Activated CD4-positive, alpha-beta memory T cell treated with anti-CD3 and anti-CD28 coated beads for 36 hours (primary cell): Measurements from ENCODE around the gene VPS37D. TPM values are rescaled to one million over a fixed set of nuclear protein-coding genes. Genes with fewer than 3 reads are reported as not detected.

Experiments used
- CTCF ChIA-PET: fragments of 350-600 bp; sonication (Branson Sonifier 250); formaldehyde crosslinking; loops from one replicate; lab custom pipeline; 2021; ENCODE audit warnings: antibody characterized with exemption, inconsistent platforms; lab: Charles Lee
- POLR2A ChIA-PET: fragments of 350-600 bp; sonication (Branson Sonifier 250); formaldehyde crosslinking; loops from one replicate; lab custom pipeline; 2021; ENCODE audit warnings: antibody characterized with exemption; lab: Charles Lee
- DNase-seq: peaks from one replicate; pipeline ENCODE4 v3.0.0-alpha.2; 2020
- H3K27ac Mint-ChIP-seq: one replicate; pipeline ENCODE4 v1.8.0; 2021; ENCODE audit warnings: mixed read lengths
- H3K27me3 Mint-ChIP-seq: one replicate; pipeline ENCODE4 v1.8.0; 2021; ENCODE audit warnings: mixed read lengths
- H3K36me3 Mint-ChIP-seq: one replicate; pipeline ENCODE4 v1.8.0; 2021; ENCODE audit warnings: mixed read lengths
- H3K4me1 Mint-ChIP-seq: one replicate; pipeline ENCODE4 v1.8.0; 2021; ENCODE audit warnings: low read depth, mixed read lengths
- H3K4me3 Mint-ChIP-seq: one replicate; pipeline ENCODE4 v1.8.0; 2021; ENCODE audit warnings: mild to moderate bottlenecking, mixed read lengths
- H3K9me3 Mint-ChIP-seq: one replicate; pipeline ENCODE4 v1.8.0; 2021; ENCODE audit warnings: mixed read lengths
- intact Hi-C: fragments of 100-400 bp; cut with micrococcal nuclease; formaldehyde crosslinking; loops from one replicate; pipeline ENCODE4 v1.15.1; 2023
- total RNA-seq, 2 experiments: library from RNA; stranded (reverse); gene quantifications; one replicate each; pipeline ENCODE4 v1.2.3, GENCODE V29; 2021

Gene VPS37D
- total RNA-seq, 2 experiments from 2014 or later, result 0.22 to 0.26 TPM

- H3K4me1 Mint-ChIP-seq, result peaks cover 3% of the 10 kb centered on the region
- no peak overlapping the region for H3K27ac Mint-ChIP-seq
- POLR2A ChIA-PET, result no interaction called here
- CTCF ChIA-PET, result interaction anchor here (0.6 to 2.3 kb wide), 2 partner anchors 94 to 97 kb away, joined by 3 to 13 read pairs; no protein-coding TSS in a partner anchor
- no peak for DNase-seq
- no peak overlapping the region for H3K4me3 Mint-ChIP-seq
- H3K27me3 Mint-ChIP-seq, result peaks cover 34% of the 10 kb centered on the region
- no peaks in the 10 kb centered on the region for H3K9me3 Mint-ChIP-seq
- H3K36me3 Mint-ChIP-seq, result no peaks in the 10 kb centered on the region
- intact Hi-C loops, result no loop called here
Measured at GRCh38 chr7:73628504-73628903, 39.1 kb upstream of the VPS37D start.

GRCh38 chr7:73631558-73631957, 36.1 kb upstream of the VPS37D start:
- POLR2A ChIA-PET, result interaction anchor here (0.6 kb wide), 1 partner anchor 35 kb away, joined by 3 read pairs; no protein-coding TSS in a partner anchor
- CTCF ChIA-PET, result interaction anchor here (2.4 kb wide), 1 partner anchor 25 kb away, joined by 13 read pairs; no protein-coding TSS in a partner anchor
- no peaks in the 10 kb centered on the region for H3K36me3 Mint-ChIP-seq
- H3K4me1 Mint-ChIP-seq, result no peaks in the 10 kb centered on the region
- no peak overlapping the region for H3K4me3 Mint-ChIP-seq
- intact Hi-C loops, result no loop called here
- H3K27ac Mint-ChIP-seq, result no peak overlapping the region
- peaks cover 44% of the 10 kb centered on the region for H3K27me3 Mint-ChIP-seq
- no peaks in the 10 kb centered on the region for H3K9me3 Mint-ChIP-seq
- DNase-seq, result no peak

GRCh38 chr7:73633323-73633722, 34.3 kb upstream of the VPS37D start:
- CTCF ChIA-PET, result no interaction called here
- intact Hi-C loops, result no loop called here
- POLR2A ChIA-PET, result no interaction called here

DNA sequence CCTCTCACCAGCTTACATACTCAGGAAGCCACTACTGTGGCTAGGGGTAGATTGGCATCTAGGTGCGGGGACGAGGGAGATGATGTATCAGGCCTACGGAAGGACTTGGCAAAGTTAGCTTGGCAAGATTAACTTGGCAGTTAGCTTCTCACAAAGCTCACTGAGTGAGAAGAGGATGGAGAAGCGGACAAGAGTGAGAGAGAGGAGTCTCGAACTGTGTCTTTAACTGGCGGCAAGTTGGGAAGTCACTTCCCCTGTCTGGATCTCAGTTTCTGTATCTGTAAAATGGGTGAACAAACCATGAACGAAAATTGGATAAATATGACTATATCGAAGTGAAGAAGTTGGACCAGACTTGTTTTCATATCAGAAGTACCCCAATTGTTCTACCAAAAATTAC, 33.8 kb upstream of the VPS37D start:
- no peak overlapping the region for H3K4me3 Mint-ChIP-seq
- intact Hi-C loops, result no loop called here
- no peak overlapping the region for H3K27ac Mint-ChIP-seq
- POLR2A ChIA-PET, result no interaction called here
- DNase-seq, result no peak
- CTCF ChIA-PET, result no interaction called here
- peaks cover 34% of the 10 kb centered on the region for H3K27me3 Mint-ChIP-seq
- H3K9me3 Mint-ChIP-seq, result no peaks in the 10 kb centered on the region
- no peaks in the 10 kb centered on the region for H3K36me3 Mint-ChIP-seq
- no peaks in the 10 kb centered on the region for H3K4me1 Mint-ChIP-seq

More at GRCh38 chr7:73633323-73633722, 34.3 kb upstream of the VPS37D start:
- H3K4me1 Mint-ChIP-seq, result no peaks in the 10 kb centered on the region
- H3K9me3 Mint-ChIP-seq, result no peaks in the 10 kb centered on the region
- H3K27me3 Mint-ChIP-seq, result peaks cover 38% of the 10 kb centered on the region
- H3K36me3 Mint-ChIP-seq, result no peaks in the 10 kb centered on the region
- no peak overlapping the region for H3K4me3 Mint-ChIP-seq
- H3K27ac Mint-ChIP-seq, result no peak overlapping the region
- DNase-seq, result no peak

GRCh38 chr7:73635428-73636200, 32.0 kb upstream of the VPS37D start:
- Mint-ChIP-seq H3K9me3 (no peaks in the 10 kb centered on the region), H3K4me3 (no peak overlapping the region), H3K27ac (no peak overlapping the region), H3K36me3 (no peaks in the 10 kb centered on the region), H3K4me1 (no peaks in the 10 kb centered on the region), H3K27me3 (peaks cover 30% of the 10 kb centered on the region)
- intact Hi-C loops, result no loop called here
- POLR2A ChIA-PET, result no interaction called here
- no peak for DNase-seq
- CTCF ChIA-PET, result interaction anchor here (1.6 kb wide), 1 partner anchor 29 kb away, joined by 4 read pairs; no protein-coding TSS in a partner anchor

DNA sequence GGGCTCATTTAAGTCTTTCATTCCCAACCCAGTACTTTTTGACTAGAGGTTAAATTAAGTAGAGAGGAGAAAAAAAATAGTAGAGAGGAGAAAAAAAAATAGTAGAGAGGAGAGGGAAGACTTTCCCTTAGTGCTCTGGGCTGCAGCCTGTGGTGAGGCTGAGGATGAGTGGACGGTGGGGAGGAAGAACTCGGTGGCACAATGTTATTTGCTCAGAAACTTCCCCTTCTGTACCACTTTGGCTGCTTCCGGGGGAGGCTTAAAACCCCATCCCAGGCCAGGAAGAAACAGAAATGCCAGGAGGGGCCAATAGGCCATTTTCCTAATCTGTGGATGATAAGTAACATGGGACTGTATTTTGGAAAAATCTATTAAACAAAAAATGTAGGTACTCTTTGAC, 28.7 kb upstream of the VPS37D start:
- no peaks in the 10 kb centered on the region for H3K36me3 Mint-ChIP-seq
- H3K9me3 Mint-ChIP-seq, result peaks cover 12% of the 10 kb centered on the region
- no peak for DNase-seq
- H3K4me1 Mint-ChIP-seq, result no peaks in the 10 kb centered on the region
- intact Hi-C loops, result no loop called here
- no peak overlapping the region for H3K27ac Mint-ChIP-seq
- ChIA-PET POLR2A (no interaction called here), CTCF (no interaction called here)
- H3K4me3 Mint-ChIP-seq, result no peak overlapping the region
- H3K27me3 Mint-ChIP-seq, result peaks cover 20% of the 10 kb centered on the region

- no peak for DNase-seq
- intact Hi-C loops, result no loop called here
- Mint-ChIP-seq H3K4me3 (no peak overlapping the region), H3K27me3 (peaks cover 23% of the 10 kb centered on the region), H3K9me3 (peaks cover 12% of the 10 kb centered on the region), H3K27ac (no peak overlapping the region), H3K4me1 (no peaks in the 10 kb centered on the region), H3K36me3 (no peaks in the 10 kb centered on the region)
- ChIA-PET CTCF (interaction anchor here (1.0 kb wide), 2 partner anchors 36 to 93 kb away, joined by 3 read pairs; no protein-coding TSS in a partner anchor), POLR2A (no interaction called here)
Measured at GRCh38 chr7:73642834-73643233, 24.8 kb upstream of the VPS37D start.

GRCh38 chr7:73644688-73645286, 22.8 kb upstream of the VPS37D start:
- peaks cover 35% of the 10 kb centered on the region for H3K27me3 Mint-ChIP-seq
- H3K27ac Mint-ChIP-seq, result no peak overlapping the region
- ChIA-PET CTCF (interaction anchor here (0.6 to 0.9 kb wide), 2 partner anchors 12 to 81 kb away, joined by 3 to 5 read pairs; no protein-coding TSS in a partner anchor), POLR2A (no interaction called here)
- intact Hi-C loops, result no loop called here
- peaks cover 6% of the 10 kb centered on the region for H3K4me1 Mint-ChIP-seq
- H3K36me3 Mint-ChIP-seq, result no peaks in the 10 kb centered on the region
- H3K9me3 Mint-ChIP-seq, result peaks cover 12% of the 10 kb centered on the region
- H3K4me3 Mint-ChIP-seq, result no peak overlapping the region
- DNase-seq, result no peak

DNA sequence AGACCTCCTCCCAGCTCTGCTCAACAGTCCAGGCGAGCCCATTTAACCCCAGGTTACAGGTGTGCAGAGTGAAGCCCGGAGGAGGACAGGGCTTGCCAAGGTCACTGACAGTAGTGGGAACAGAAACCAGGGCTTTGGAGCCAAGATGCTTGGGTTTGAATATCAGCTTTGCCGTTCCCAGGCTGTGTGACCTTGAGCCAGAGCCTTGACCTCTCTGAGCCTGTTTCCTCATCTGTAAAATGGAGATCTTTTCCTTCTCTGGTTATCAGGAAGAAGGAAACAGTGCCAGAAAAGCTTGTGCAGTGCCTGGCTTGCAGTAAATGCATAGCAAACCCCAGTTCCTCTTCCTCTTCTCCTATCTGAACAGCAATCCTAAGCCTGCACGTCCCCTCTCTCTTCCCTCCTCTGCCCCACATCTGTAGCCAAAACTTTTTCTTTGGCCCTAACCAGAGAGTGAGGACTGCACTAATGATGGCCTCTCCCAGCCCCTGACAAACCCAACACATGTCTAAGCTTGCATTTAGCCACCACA, 21.9 kb upstream of the VPS37D start:
- ChIA-PET POLR2A (no interaction called here), CTCF (interaction anchor here (0.9 to 1.5 kb wide), 2 partner anchors 38 to 80 kb away, joined by 3 to 8 read pairs; no protein-coding TSS in a partner anchor)
- H3K4me3 Mint-ChIP-seq, result no peak overlapping the region
- peaks cover 6% of the 10 kb centered on the region for H3K4me1 Mint-ChIP-seq
- no peaks in the 10 kb centered on the region for H3K36me3 Mint-ChIP-seq
- no peak for DNase-seq
- peaks cover 41% of the 10 kb centered on the region for H3K27me3 Mint-ChIP-seq
- intact Hi-C loops, result no loop called here
- H3K9me3 Mint-ChIP-seq, result peaks cover 12% of the 10 kb centered on the region
- no peak overlapping the region for H3K27ac Mint-ChIP-seq

- CTCF ChIA-PET, result interaction anchor here (0.9 to 1.5 kb wide), 3 partner anchors 21 to 78 kb away, joined by 4 to 8 read pairs (median 5); partner anchors contain the start of gene VPS37D
- Mint-ChIP-seq H3K36me3 (no peaks in the 10 kb centered on the region), H3K27me3 (peaks cover 44% of the 10 kb centered on the region), H3K9me3 (no peaks in the 10 kb centered on the region), H3K27ac (no peak overlapping the region), H3K4me3 (no peak overlapping the region), H3K4me1 (peaks cover 6% of the 10 kb centered on the region)
- DNase-seq, result no peak
- POLR2A ChIA-PET, result no interaction called here
- intact Hi-C loops, result no loop called here
Measured at GRCh38 chr7:73646785-73647724, 20.6 kb upstream of the VPS37D start.

GRCh38 chr7:73647725-73648592, 19.7 kb upstream of the VPS37D start:
- CTCF ChIA-PET, result interaction anchor here (1.4 kb wide), 1 partner anchor 77 kb away, joined by 5 read pairs; no protein-coding TSS in a partner anchor
- Mint-ChIP-seq H3K36me3 (no peaks in the 10 kb centered on the region), H3K4me3 (peak overlapping the region; percentile 39), H3K27me3 (peaks cover 47% of the 10 kb centered on the region), H3K9me3 (no peaks in the 10 kb centered on the region), H3K27ac (no peak overlapping the region), H3K4me1 (peaks cover 6% of the 10 kb centered on the region)
- peak; percentile 46 for DNase-seq
- POLR2A ChIA-PET, result no interaction called here
- intact Hi-C loops, result no loop called here
